Fibroblast of lung (primary cell): ENCODE results near the gene SCP2. TPM values are rescaled to one million over a fixed set of nuclear protein-coding genes. Genes with fewer than 3 reads are reported as not detected.

Experiments
- DNase-seq, 2 donors: peaks; one replicate each; pipeline versions ENCODE4 v3.0.0 to v3.0.0-alpha.2; 2010; ENCODE audit warnings: low read depth in 2 of 2
- H2AFZ ChIP-seq: 2 replicates; pipeline ENCODE4 v1.5.1; 2012; ENCODE audit warnings: low read length, control low read depth, inconsistent platforms
- H3K27ac ChIP-seq: 2 replicates; pipeline ENCODE4 v1.5.1; 2011; ENCODE audit warnings: low read length, control low read depth; ENCODE audit not compliant: insufficient read depth
- H3K27me3 ChIP-seq: 2 replicates; pipeline ENCODE4 v1.5.1; 2011; ENCODE audit warnings: mild to moderate bottlenecking, low read length; ENCODE audit not compliant: control insufficient read depth, insufficient read depth
- H3K36me3 ChIP-seq: 2 replicates; pipeline ENCODE4 v1.5.1; 2011; ENCODE audit warnings: low read length; ENCODE audit not compliant: control insufficient read depth, insufficient read depth
- H3K4me1 ChIP-seq: 2 replicates; pipeline ENCODE4 v1.5.1; 2011; ENCODE audit warnings: low read length; ENCODE audit not compliant: control insufficient read depth, insufficient read depth; ENCODE audit errors: extremely low read depth
- H3K4me2 ChIP-seq: 2 replicates; pipeline ENCODE4 v1.5.1; 2011; ENCODE audit warnings: low read length, control low read depth; ENCODE audit not compliant: insufficient read depth; ENCODE audit errors: extremely low read depth
- H3K4me3 ChIP-seq, 4 experiments: fragments of 200-600 bp in 1 of 4; sonication (generic) in 1 of 4; replicated peaks in 1 of 4; 2 replicates each; pipeline ENCODE4 v1.5.1; 2011 to 2016; ENCODE audit warnings: low read length in 4 of 4, low read depth in 3 of 4, mild to moderate bottlenecking in 3 of 4, control low read depth in 2 of 4, inconsistent platforms in 1 of 4, mixed read lengths in 1 of 4; ENCODE audit not compliant: insufficient read depth in 1 of 4; ENCODE audit errors: control extremely low read depth in 1 of 4
- H3K79me2 ChIP-seq: 2 replicates; pipeline ENCODE4 v1.5.1; 2012; ENCODE audit warnings: mild to moderate bottlenecking, low read length, inconsistent platforms; ENCODE audit not compliant: control insufficient read depth, insufficient read depth
- H3K9ac ChIP-seq: 2 replicates; pipeline ENCODE4 v1.5.1; 2011; ENCODE audit warnings: mild to moderate bottlenecking, low read length, control low read depth; ENCODE audit not compliant: insufficient read depth
- H3K9me3 ChIP-seq: 2 replicates; pipeline ENCODE4 v1.5.1; 2012; ENCODE audit warnings: low read depth, low read length; ENCODE audit not compliant: control insufficient read depth, insufficient read depth
- H4K20me1 ChIP-seq: 2 replicates; pipeline ENCODE4 v1.5.1; 2011; ENCODE audit warnings: low read length; ENCODE audit not compliant: control insufficient read depth, insufficient read depth; ENCODE audit errors: extremely low read depth
- EZH2 ChIP-seq: IDR thresholded peaks from 2 replicates; pipeline ENCODE4 v1.5.1; 2012; ENCODE audit warnings: low read length, control low read depth, mild to moderate bottlenecking; ENCODE audit errors: missing control alignments
- polyA plus RNA-seq, 2 donors: library from polyadenylated mRNA; depleted of rRNA in 1 of 2; stranded (reverse) in 1 of 2; unstranded in 1 of 2; fragments of >200 nt; gene quantifications; 2 replicates each; pipeline ENCODE4 v1.2.1, GENCODE V29; 2011 to 2012; ENCODE audit warnings: missing spikeins in 1 of 2
- total RNA-seq: library from RNA; depleted of rRNA; stranded (reverse); fragments of >200 nt; gene quantifications from 2 replicates; pipeline ENCODE4 v1.2.1, GENCODE V29; 2014
- TF ChIP-seq, protein P1 (sequence below), 2 donors: IDR thresholded peaks in 1 of 2; conservative IDR thresholded peaks in 1 of 2; 1 replicate in 1 of 2; 2 replicates in 1 of 2; pipeline ENCODE4 v1.5.1; 2011 to 2012; ENCODE audit warnings: low read length in 2 of 2, control low read depth in 1 of 2, inconsistent platforms in 1 of 2, low read depth in 1 of 2, mild to moderate bottlenecking in 1 of 2

Gene SCP2
- total and polyA plus RNA-seq, 2 donors (not counting 1 experiment from before 2014, with no cell fraction given) = 222 to 305 TPM

DNA sequence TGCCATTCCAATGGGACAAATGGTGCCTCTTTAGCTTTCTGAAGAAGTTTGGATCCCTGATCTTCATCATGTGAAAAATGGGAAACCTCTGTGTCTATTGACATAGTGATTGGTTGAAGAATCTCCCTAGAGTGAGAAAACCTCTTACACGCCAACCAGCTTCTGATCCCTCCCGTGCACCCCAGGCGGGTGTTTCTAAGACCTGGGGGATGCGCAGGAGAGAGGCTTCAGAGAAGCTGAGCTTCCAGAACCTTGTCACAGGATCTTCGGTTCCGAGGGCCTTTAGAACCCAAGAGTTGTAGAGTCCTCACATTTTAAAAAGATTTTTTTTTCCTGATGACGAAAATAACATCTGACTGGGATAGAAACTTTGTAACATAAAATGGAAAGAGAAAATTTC, 146.2 kb downstream of the SCP2 start:
- Histone ChIP-seq H3K4me3 (no peak overlapping the region), H3K4me1 (no peaks in the 10 kb centered on the region), H3K4me2 (no peak overlapping the region), H2AFZ (no peak overlapping the region), H4K20me1 (no peaks in the 10 kb centered on the region), H3K27ac (no peak overlapping the region), H3K79me2 (no peaks in the 10 kb centered on the region), H3K27me3 (no peaks in the 10 kb centered on the region), H3K36me3 (peaks cover 12% of the 10 kb centered on the region), H3K9me3 (no peaks in the 10 kb centered on the region), H3K9ac (no peak overlapping the region)
- DNase-seq = no peak
- TF ChIP-seq, protein P1, sequence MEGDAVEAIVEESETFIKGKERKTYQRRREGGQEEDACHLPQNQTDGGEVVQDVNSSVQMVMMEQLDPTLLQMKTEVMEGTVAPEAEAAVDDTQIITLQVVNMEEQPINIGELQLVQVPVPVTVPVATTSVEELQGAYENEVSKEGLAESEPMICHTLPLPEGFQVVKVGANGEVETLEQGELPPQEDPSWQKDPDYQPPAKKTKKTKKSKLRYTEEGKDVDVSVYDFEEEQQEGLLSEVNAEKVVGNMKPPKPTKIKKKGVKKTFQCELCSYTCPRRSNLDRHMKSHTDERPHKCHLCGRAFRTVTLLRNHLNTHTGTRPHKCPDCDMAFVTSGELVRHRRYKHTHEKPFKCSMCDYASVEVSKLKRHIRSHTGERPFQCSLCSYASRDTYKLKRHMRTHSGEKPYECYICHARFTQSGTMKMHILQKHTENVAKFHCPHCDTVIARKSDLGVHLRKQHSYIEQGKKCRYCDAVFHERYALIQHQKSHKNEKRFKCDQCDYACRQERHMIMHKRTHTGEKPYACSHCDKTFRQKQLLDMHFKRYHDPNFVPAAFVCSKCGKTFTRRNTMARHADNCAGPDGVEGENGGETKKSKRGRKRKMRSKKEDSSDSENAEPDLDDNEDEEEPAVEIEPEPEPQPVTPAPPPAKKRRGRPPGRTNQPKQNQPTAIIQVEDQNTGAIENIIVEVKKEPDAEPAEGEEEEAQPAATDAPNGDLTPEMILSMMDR (conservative IDR thresholded peaks at IDR 0.05 in 1 of 2, IDR thresholded peaks at IDR 0.05 in 1 of 2; ENCODE audit: low read depth in 1 of 2, low read length in 2 of 2) = no peak
- TF ChIP-seq EZH2 = no peak

DNA sequence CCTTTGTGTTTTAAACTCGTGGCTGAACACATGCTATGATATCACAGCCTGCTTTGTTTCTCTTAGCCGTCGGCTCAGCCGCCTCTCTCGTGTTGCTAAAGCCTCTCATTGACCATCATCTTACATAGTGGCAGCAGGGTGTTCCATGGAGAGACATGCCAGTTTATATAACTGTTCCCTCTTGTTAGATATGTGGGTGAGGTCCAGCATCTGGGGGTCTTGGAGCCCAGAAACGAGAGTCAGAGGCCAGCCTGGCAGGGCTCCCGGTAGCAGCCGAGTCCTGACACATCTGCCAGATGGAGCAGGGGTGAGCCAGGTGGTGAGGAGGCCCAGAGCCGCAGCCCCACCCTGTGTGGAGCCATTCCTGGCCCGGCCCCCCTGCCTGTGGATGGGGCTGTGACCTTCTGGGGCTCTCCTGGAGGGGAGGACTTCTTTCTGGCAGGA, 146.8 kb downstream of the SCP2 start:
- peak in 1 of 2 donors; percentile 41 for DNase-seq
- H3K9ac ChIP-seq = no peak overlapping the region
- no peak overlapping the region for H3K4me3 ChIP-seq
- no peak overlapping the region for H3K4me2 ChIP-seq
- no peaks in the 10 kb centered on the region for H3K9me3 ChIP-seq
- H3K4me1 ChIP-seq = no peaks in the 10 kb centered on the region
- peaks cover 13% of the 10 kb centered on the region for H3K36me3 ChIP-seq
- H3K27ac ChIP-seq = no peak overlapping the region
- TF ChIP-seq, protein P1 (conservative IDR thresholded peaks at IDR 0.05 in 1 of 2, IDR thresholded peaks at IDR 0.05 in 1 of 2; ENCODE audit: low read depth in 1 of 2, low read length in 2 of 2) = no peak
- TF ChIP-seq EZH2 = no peak
- H3K79me2 ChIP-seq = no peaks in the 10 kb centered on the region
- no peaks in the 10 kb centered on the region for H3K27me3 ChIP-seq
- H4K20me1 ChIP-seq = no peaks in the 10 kb centered on the region
- no peak overlapping the region for H2AFZ ChIP-seq

DNA sequence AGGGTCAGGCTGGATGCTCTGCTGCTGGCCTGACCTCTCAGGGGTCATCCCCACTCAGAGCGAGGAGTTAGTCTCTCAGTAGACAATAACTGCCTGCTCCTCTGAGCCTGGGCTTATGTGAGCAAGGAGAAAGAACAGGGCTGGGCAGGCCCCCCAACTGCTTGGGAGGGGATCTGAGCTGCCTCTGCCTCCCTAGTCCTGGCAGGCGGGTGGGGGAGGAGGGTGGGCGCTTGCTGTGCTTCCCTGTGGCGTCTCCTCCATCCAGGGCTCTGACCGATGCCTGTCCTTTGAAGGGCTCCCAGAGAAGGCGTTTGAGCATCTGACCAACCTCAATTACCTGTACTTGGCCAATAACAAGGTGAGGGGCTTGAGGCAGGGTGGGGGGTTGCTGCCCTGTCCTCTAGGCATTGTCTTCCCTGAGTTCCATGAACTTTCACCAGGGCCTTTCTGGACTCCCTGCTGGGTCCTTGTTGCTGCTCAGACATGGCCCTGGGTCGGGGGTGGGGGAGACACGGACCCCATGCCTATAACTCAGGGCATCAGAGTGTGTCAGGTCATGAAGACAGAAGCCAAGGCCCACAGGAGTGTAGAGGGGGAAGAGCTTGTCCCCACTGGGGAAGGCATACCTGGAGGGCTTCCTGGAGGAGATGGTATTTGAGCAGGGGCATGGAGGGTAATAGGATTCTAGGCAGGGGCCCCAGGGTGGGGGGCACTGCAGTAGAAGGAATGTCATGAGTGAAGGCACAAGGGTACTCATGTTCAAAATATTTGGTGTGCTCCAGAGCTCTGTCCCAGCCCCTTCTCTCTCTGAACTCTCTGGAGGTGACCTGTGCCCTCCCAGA, 147.5 kb downstream of the SCP2 start:
- H3K4me1 ChIP-seq = no peaks in the 10 kb centered on the region
- H3K9me3 ChIP-seq = no peaks in the 10 kb centered on the region
- no peaks in the 10 kb centered on the region for H4K20me1 ChIP-seq
- no peak for DNase-seq
- H3K27ac ChIP-seq = no peak overlapping the region
- peaks cover 13% of the 10 kb centered on the region for H3K36me3 ChIP-seq
- no peak overlapping the region for H3K9ac ChIP-seq
- TF ChIP-seq, protein P1 (conservative IDR thresholded peaks at IDR 0.05 in 1 of 2, IDR thresholded peaks at IDR 0.05 in 1 of 2; ENCODE audit: low read depth in 1 of 2, low read length in 2 of 2) = no peak
- TF ChIP-seq EZH2 = no peak
- no peaks in the 10 kb centered on the region for H3K27me3 ChIP-seq
- H3K4me3 ChIP-seq = no peak overlapping the region
- no peaks in the 10 kb centered on the region for H3K79me2 ChIP-seq
- no peak overlapping the region for H3K4me2 ChIP-seq
- H2AFZ ChIP-seq = no peak overlapping the region
